ENCODE results near the gene ESM1.
"Not testable (repeated sequence)": the region's sequence is repeated elsewhere in the genome, so short reads cannot be mapped to it uniquely, and the experiment has no call there.

ESM1 gene

GRCh38 chr5:54985301-54986268 is at the start of gene ESM1:
Gene ESM1, minus strand, starts transcription at chr5:54985593. Its CDS starts 76 bp downstream, at chr5:54985517.
- DNase-seq (ENCODE audit: low spot score), result no peak

- no peak for DNase-seq (ENCODE audit: low spot score)
These were observed 48.2 kb upstream of the ESM1 start for GRCh38 chr5:55033568-55033967.

GRCh38 chr5:55031492-55031891 is 46.1 kb upstream of the ESM1 start:
- no peak for DNase-seq (ENCODE audit: low spot score)

- DNase-seq (ENCODE audit: low spot score), result no peak
These were observed 45.4 kb upstream of the ESM1 start for GRCh38 chr5:55030676-55031369.

GRCh38 chr5:55030220-55030619 is 44.8 kb upstream of the ESM1 start:
- DNase-seq (ENCODE audit: low spot score), result no peak

GRCh38 chr5:55027595-55027994 is 42.2 kb upstream of the ESM1 start:
- peak; percentile 67 for DNase-seq (ENCODE audit: low spot score)

GRCh38 chr5:55022450-55022849 is 37.1 kb upstream of the ESM1 start:
- peak; percentile 46 for DNase-seq (ENCODE audit: low spot score)

- no peak for DNase-seq (ENCODE audit: low spot score)
These were observed 36.4 kb upstream of the ESM1 start for GRCh38 chr5:55021821-55022220.

GRCh38 chr5:55021410-55021809 is 36.0 kb upstream of the ESM1 start:
- DNase-seq (ENCODE audit: low spot score), result no peak

- DNase-seq (ENCODE audit: low spot score), result not testable (repeated sequence)
These were observed 24.8 kb upstream of the ESM1 start for GRCh38 chr5:55010149-55010548.

- DNase-seq (ENCODE audit: low spot score), result no peak
These were observed 19.3 kb upstream of the ESM1 start for GRCh38 chr5:55004729-55005128.

GRCh38 chr5:55003432-55004065 is 18.2 kb upstream of the ESM1 start:
- DNase-seq (ENCODE audit: low spot score), result no peak

GRCh38 chr5:55002166-55002565 is 16.8 kb upstream of the ESM1 start:
- DNase-seq (ENCODE audit: low spot score), result peak; percentile 12

- DNase-seq (ENCODE audit: low spot score), result no peak
These were observed 11.7 kb upstream of the ESM1 start for GRCh38 chr5:54997081-54997480.

- DNase-seq (ENCODE audit: low spot score), result no peak
These were observed 11.1 kb upstream of the ESM1 start for GRCh38 chr5:54996466-54996865.

- DNase-seq (ENCODE audit: low spot score), result no peak
These were observed 9.8 kb upstream of the ESM1 start for GRCh38 chr5:54995168-54995567.

GRCh38 chr5:54994628-54995027 is 9.2 kb upstream of the ESM1 start:
- no peak for DNase-seq (ENCODE audit: low spot score)

- DNase-seq (ENCODE audit: low spot score), result no peak
These were observed 7.9 kb upstream of the ESM1 start for GRCh38 chr5:54993318-54993717.

- no peak for DNase-seq (ENCODE audit: low spot score)
These were observed 6.0 kb upstream of the ESM1 start for GRCh38 chr5:54991416-54991815.

- DNase-seq (ENCODE audit: low spot score), result no peak
These were observed 5.5 kb upstream of the ESM1 start for GRCh38 chr5:54990841-54991258.

- peak; percentile 10 for DNase-seq (ENCODE audit: low spot score)
These were observed 3.4 kb upstream of the ESM1 start for GRCh38 chr5:54988817-54989216.

GRCh38 chr5:54988218-54988617 is 2.8 kb upstream of the ESM1 start:
- no peak for DNase-seq (ENCODE audit: low spot score)

GRCh38 chr5:54986269-54986654 is 869 bp upstream of the ESM1 start:
- no peak for DNase-seq (ENCODE audit: low spot score)
